Endothelial cell (in vitro differentiated cells): ENCODE measurements around the gene ZHX3. TPM values are rescaled to one million over a fixed set of nuclear protein-coding genes. Genes with fewer than 3 reads are reported as not detected.

ENCODE experiments used
- DNase-seq: peaks from one replicate; pipeline ENCODE4 v3.0.0; 2021; ENCODE audit warnings: low spot score
- H3K27ac Mint-ChIP-seq: one replicate; pipeline ENCODE4 v1.8.0; 2021; ENCODE audit warnings: mixed read lengths, inconsistent platforms; ENCODE audit not compliant: unreplicated experiment
- H3K27me3 Mint-ChIP-seq: one replicate; pipeline ENCODE4 v1.8.0; 2021; ENCODE audit warnings: mild to moderate bottlenecking, moderate library complexity, mixed read lengths, inconsistent platforms; ENCODE audit not compliant: unreplicated experiment
- H3K36me3 Mint-ChIP-seq: one replicate; pipeline ENCODE4 v1.8.0; 2021; ENCODE audit warnings: mild to moderate bottlenecking, low read depth, mixed read lengths, inconsistent platforms; ENCODE audit not compliant: unreplicated experiment
- H3K4me1 Mint-ChIP-seq: one replicate; pipeline ENCODE4 v1.8.0; 2021; ENCODE audit warnings: mild to moderate bottlenecking, mixed read lengths, inconsistent platforms; ENCODE audit not compliant: unreplicated experiment
- H3K4me3 Mint-ChIP-seq: one replicate; pipeline ENCODE4 v1.8.0; 2021; ENCODE audit warnings: mild to moderate bottlenecking, mixed read lengths, inconsistent platforms; ENCODE audit not compliant: unreplicated experiment
- H3K9me3 Mint-ChIP-seq: one replicate; pipeline ENCODE4 v1.8.0; 2021; ENCODE audit warnings: mixed read lengths, inconsistent platforms; ENCODE audit not compliant: unreplicated experiment
- CTCF ChIP-seq: fragments of 200-600 bp; sonication (generic); IDR thresholded peaks from one replicate; pipeline ENCODE4 v1.5.0; 2021; ENCODE audit warnings: antibody characterized with exemption; ENCODE audit not compliant: unreplicated experiment
- total RNA-seq: library from RNA; stranded (reverse); fragmentation: NEBNext Ultra II Directional; extraction: Animal tissue kit (Norgen Biotek cat#: 25700); gene quantifications from one replicate; pipeline ENCODE4 v1.2.1, GENCODE V29; 2021; ENCODE audit not compliant: unreplicated experiment

Gene ZHX3
- total RNA-seq, 1 donor from 2014 or later, result 20.9 TPM

- Mint-ChIP-seq H3K27ac (peak overlapping the region; percentile 97), H3K4me3 (peak overlapping the region; percentile 14), H3K4me1 (peaks cover 89% of the 10 kb centered on the region), H3K27me3 (peaks cover 18% of the 10 kb centered on the region), H3K36me3 (peaks cover 48% of the 10 kb centered on the region), H3K9me3 (no peaks in the 10 kb centered on the region)
- no peak for TF ChIP-seq CTCF
- no peak for DNase-seq
These were observed 168.6 kb downstream of the ZHX3 start for GRCh38 chr20:41148942-41149341.

DNA sequence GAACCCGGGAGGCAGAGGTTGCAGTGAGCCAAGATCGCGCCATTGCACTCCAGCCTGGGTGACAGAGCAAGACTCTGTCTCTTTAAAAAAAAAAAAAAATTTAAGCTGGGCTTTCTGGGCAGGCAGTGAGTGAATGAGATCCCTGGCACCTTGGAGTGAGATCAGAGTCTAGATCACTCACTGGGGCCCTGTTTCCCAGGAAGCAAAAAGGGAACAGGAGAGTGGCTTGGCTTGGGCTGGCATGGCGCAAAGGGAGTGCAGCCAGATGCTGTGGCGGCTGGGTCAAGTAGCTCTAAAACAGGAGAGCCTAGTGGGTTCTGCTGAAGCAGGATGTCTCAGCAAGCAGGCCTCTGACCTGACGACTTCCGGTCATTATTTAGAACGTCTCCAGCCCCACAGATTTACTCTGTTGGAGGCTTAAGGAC, 169.8 kb downstream of the ZHX3 start:
- DNase-seq, result no peak
- peaks cover 94% of the 10 kb centered on the region for H3K4me1 Mint-ChIP-seq
- H3K4me3 Mint-ChIP-seq, result no peak overlapping the region
- no peaks in the 10 kb centered on the region for H3K9me3 Mint-ChIP-seq
- H3K27me3 Mint-ChIP-seq, result peaks cover 18% of the 10 kb centered on the region
- peaks cover 52% of the 10 kb centered on the region for H3K36me3 Mint-ChIP-seq
- H3K27ac Mint-ChIP-seq, result peak overlapping the region; percentile 88
- no peak for TF ChIP-seq CTCF

DNA sequence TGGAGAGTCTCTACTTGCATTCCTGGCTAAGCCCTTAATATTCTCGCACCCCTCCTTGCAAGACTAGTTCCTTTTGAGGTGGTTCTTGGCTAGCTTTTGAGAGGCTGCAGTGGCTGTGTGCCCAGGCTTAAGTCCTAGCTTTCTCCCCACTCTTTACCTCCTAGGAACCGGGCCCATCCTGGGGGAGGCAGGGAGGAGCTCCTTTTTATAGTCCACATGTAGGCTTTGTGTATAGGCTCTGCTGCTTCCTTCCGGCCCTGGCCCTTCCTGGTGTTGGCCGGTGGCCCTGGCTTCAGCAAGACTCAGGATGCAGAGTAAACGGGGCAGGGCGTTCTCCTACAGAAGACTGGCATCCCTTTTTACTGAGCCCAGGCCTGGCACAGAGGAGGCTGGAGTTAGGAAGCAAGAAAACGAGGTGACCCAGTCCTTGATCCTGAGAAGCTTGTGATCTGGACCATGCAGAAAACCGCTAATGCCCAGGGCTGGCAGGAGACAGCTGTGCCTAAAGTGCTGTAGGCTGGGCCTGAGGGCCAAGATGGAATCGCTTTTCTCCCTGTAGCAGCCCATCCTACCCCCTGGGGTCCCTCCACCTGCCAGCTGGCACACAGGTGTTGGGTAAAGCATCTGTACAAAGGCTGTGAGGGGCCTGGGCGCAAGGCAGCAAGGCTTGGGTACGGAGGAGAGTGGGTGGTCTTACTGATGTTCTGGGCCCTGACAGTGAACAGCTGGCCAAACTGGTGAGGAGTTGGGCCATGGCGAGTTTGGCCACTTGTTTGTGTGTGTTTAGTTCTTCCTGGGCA, 171.5 kb downstream of the ZHX3 start:
- Mint-ChIP-seq H3K27ac (peak overlapping the region; percentile 57), H3K27me3 (peaks cover 19% of the 10 kb centered on the region), H3K36me3 (peaks cover 50% of the 10 kb centered on the region), H3K4me3 (peak overlapping the region; percentile 64), H3K4me1 (peaks cover 94% of the 10 kb centered on the region), H3K9me3 (no peaks in the 10 kb centered on the region)
- DNase-seq, result no peak
- TF ChIP-seq CTCF, result no peak

DNA sequence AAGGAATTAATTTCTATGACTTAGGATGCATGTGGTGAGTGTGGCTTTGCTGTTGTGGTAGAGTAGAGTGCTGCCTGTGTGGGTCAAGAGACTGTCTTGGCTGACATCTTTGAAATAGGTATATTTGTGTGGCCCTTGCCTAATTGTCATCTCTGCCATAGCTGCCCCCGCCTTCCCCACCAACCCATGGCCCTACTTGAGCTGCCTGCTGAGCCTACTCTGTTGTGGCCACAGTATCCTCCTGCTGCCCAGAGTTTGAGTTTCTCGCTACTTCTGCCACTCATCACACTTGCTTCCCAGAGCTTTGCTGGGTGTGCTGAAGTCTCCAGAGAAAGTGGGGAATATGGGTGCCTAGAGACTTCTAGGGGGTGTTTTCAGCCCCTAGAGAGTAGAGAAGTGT, 172.2 kb downstream of the ZHX3 start:
- Mint-ChIP-seq H3K4me3 (no peak overlapping the region), H3K4me1 (peaks cover 94% of the 10 kb centered on the region)

More for the DNA sequence above, 172.2 kb downstream of the ZHX3 start:
- no peak for TF ChIP-seq CTCF
- Mint-ChIP-seq H3K27ac (no peak overlapping the region), H3K36me3 (peaks cover 57% of the 10 kb centered on the region), H3K9me3 (no peaks in the 10 kb centered on the region), H3K27me3 (peaks cover 12% of the 10 kb centered on the region)
- DNase-seq, result no peak
